ENCODE results near the gene PLCG2.
"Not testable (repeated sequence)": the region's sequence is repeated elsewhere in the genome, so short reads cannot be mapped to it uniquely, and the experiment has no call there.

PLCG2 gene

GRCh38 chr16:81850197-81850944, 71.3 kb downstream of the PLCG2 start:
- DNase-seq: no peak

GRCh38 chr16:81852347-81852746, 73.3 kb downstream of the PLCG2 start:
- no peak for DNase-seq

- no peak for DNase-seq
Measured at GRCh38 chr16:81855552-81856153, 76.6 kb downstream of the PLCG2 start.

- DNase-seq: no peak
Measured at GRCh38 chr16:81860287-81861266, 81.5 kb downstream of the PLCG2 start.

GRCh38 chr16:81861503-81861902, 82.4 kb downstream of the PLCG2 start:
- DNase-seq: no peak

- DNase-seq: no peak
Measured at GRCh38 chr16:81861915-81862314, 82.8 kb downstream of the PLCG2 start.

- DNase-seq: no peak
Measured at GRCh38 chr16:81863630-81864352, 84.7 kb downstream of the PLCG2 start.

- no peak for DNase-seq
Measured at GRCh38 chr16:81864646-81865382, 85.7 kb downstream of the PLCG2 start.

GRCh38 chr16:81866820-81867440, 87.8 kb downstream of the PLCG2 start:
- DNase-seq: no peak

- no peak for DNase-seq
Measured at GRCh38 chr16:81868057-81868748, 89.1 kb downstream of the PLCG2 start.

GRCh38 chr16:81869326-81869725, 90.2 kb downstream of the PLCG2 start:
- no peak for DNase-seq

- no peak for DNase-seq
Measured at GRCh38 chr16:81873206-81873605, 94.1 kb downstream of the PLCG2 start.

GRCh38 chr16:81873843-81874752, 95.0 kb downstream of the PLCG2 start:
- DNase-seq: peak; percentile 66 to 67

- DNase-seq: no peak
Measured at GRCh38 chr16:81875461-81875860, 96.4 kb downstream of the PLCG2 start.

- DNase-seq: no peak
Measured at GRCh38 chr16:81876273-81876900, 97.3 kb downstream of the PLCG2 start.

- not testable (repeated sequence) for DNase-seq
Measured at GRCh38 chr16:81877490-81877889, 98.4 kb downstream of the PLCG2 start.

- DNase-seq: no peak
Measured at GRCh38 chr16:81878529-81878928, 99.4 kb downstream of the PLCG2 start.

- no peak for DNase-seq
Measured at GRCh38 chr16:81879625-81880024, 100.5 kb downstream of the PLCG2 start.

GRCh38 chr16:81880816-81881215, 101.7 kb downstream of the PLCG2 start:
- no peak for DNase-seq
